Upper lobe of left lung (tissue), 4 donors: ENCODE results near the gene PARP11.

Experiments used
- EP300 ChIP-seq, 4 donors: sonication (generic); formaldehyde crosslinking; IDR thresholded peaks; one replicate each; pipeline ENCODE4 v1.5.1; 2017; ENCODE audit warnings: antibody characterized with exemption in 4 of 4, control low read depth in 2 of 4
- POLR2A ChIP-seq, 4 donors: fragments of 450-650 bp; IDR thresholded peaks; one replicate each; pipeline ENCODE4 v1.5.1; 2016 to 2017; ENCODE audit warnings: antibody characterized with exemption in 4 of 4, mild to moderate bottlenecking in 2 of 4
- TF ChIP-seq, protein P1 (sequence below), 6 experiments: fragments of 450-650 bp in 4 of 6; fragments of 200-600 bp in 2 of 6; sonication (generic) in 2 of 6; IDR thresholded peaks; one replicate each; pipeline ENCODE4 v1.5.1; 2016 to 2019; ENCODE audit warnings: antibody characterized with exemption in 6 of 6

DNA sequence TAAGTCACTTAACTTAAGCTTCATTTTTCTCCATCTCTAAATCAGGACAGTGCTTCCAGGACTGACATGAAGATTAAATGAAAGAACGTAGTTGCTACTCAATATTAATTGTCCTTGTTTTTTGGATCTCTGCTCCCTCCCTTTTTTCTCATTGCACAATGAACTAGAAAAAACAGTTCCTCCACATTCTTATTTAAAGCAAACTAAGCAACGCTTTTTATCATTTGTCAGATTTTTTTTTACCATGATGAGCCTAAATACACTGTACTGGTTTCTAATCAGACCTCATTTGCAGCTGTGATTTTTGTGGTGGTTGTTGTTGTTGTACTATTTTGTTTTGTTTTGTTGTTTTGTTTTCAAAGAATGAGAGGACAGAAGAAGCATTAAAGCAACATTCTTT lies 23.2 kb upstream of the PARP11 start:
- TF ChIP-seq, protein P1, sequence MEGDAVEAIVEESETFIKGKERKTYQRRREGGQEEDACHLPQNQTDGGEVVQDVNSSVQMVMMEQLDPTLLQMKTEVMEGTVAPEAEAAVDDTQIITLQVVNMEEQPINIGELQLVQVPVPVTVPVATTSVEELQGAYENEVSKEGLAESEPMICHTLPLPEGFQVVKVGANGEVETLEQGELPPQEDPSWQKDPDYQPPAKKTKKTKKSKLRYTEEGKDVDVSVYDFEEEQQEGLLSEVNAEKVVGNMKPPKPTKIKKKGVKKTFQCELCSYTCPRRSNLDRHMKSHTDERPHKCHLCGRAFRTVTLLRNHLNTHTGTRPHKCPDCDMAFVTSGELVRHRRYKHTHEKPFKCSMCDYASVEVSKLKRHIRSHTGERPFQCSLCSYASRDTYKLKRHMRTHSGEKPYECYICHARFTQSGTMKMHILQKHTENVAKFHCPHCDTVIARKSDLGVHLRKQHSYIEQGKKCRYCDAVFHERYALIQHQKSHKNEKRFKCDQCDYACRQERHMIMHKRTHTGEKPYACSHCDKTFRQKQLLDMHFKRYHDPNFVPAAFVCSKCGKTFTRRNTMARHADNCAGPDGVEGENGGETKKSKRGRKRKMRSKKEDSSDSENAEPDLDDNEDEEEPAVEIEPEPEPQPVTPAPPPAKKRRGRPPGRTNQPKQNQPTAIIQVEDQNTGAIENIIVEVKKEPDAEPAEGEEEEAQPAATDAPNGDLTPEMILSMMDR (IDR thresholded peaks at IDR 0.05) = no peak
- TF ChIP-seq POLR2A (IDR thresholded peaks at IDR 0.05) (no peak), EP300 (IDR thresholded peaks at IDR 0.05) (no peak)
